Neutrophil (primary cell): ENCODE results near the gene MYO16.

Experiments
- H3K27ac ChIP-seq: fragments of 200-600 bp; sonication (generic); 2 replicates; pipeline ENCODE4 v1.5.1; 2016; ENCODE audit warnings: mild to moderate bottlenecking, moderate library complexity
- H3K27me3 ChIP-seq: fragments of 200-600 bp; sonication (generic); 2 replicates; pipeline ENCODE4 v1.6.0; 2016; ENCODE audit warnings: mild to moderate bottlenecking
- H3K36me3 ChIP-seq: fragments of 200-600 bp; sonication (generic); 2 replicates; pipeline ENCODE4 v1.5.1; 2017
- H3K4me1 ChIP-seq, 2 experiments: fragments of 200-600 bp in 1 of 2; sonication (generic) in 1 of 2; 1 replicate in 1 of 2; 2 replicates in 1 of 2; pipeline versions ENCODE4 v1.5.1 to v1.6.1; 2013 to 2016; ENCODE audit warnings: low read depth in 1 of 2, low read length in 1 of 2, mild to moderate bottlenecking in 1 of 2, moderate library complexity in 1 of 2; ENCODE audit not compliant: control insufficient read depth in 1 of 2, insufficient read depth in 1 of 2
- H3K4me3 ChIP-seq, 2 experiments: fragments of 200-600 bp in 1 of 2; sonication (generic) in 1 of 2; 1 replicate in 1 of 2; 2 replicates in 1 of 2; pipeline ENCODE4 v1.5.1; 2013 to 2016; ENCODE audit warnings: low read depth in 1 of 2, low read length in 1 of 2, mild to moderate bottlenecking in 1 of 2, moderate library complexity in 1 of 2
- H3K9me3 ChIP-seq: fragments of 200-600 bp; sonication (generic); 2 replicates; pipeline ENCODE4 v1.5.1; 2016
- CTCF ChIP-seq: fragments of 200-600 bp; sonication (generic); IDR thresholded peaks from 2 replicates; pipeline ENCODE4 v1.5.1; 2016; ENCODE audit warnings: antibody characterized with exemption

The MYO16 gene

GRCh38 chr13:108755083-108755482 lies 125.7 kb downstream of the MYO16 start:
- H3K36me3 ChIP-seq = no peaks in the 10 kb centered on the region
- H3K4me1 ChIP-seq = no peaks in the 10 kb centered on the region
- no peaks in the 10 kb centered on the region for H3K9me3 ChIP-seq
- no peak for TF ChIP-seq CTCF
- no peak overlapping the region for H3K27ac ChIP-seq
- H3K27me3 ChIP-seq = no peaks in the 10 kb centered on the region
- no peak overlapping the region for H3K4me3 ChIP-seq

GRCh38 chr13:108760129-108760528 lies 130.7 kb downstream of the MYO16 start:
- TF ChIP-seq CTCF = no peak
- Histone ChIP-seq H3K27ac (no peak overlapping the region), H3K9me3 (no peaks in the 10 kb centered on the region), H3K27me3 (no peaks in the 10 kb centered on the region), H3K4me3 (no peak overlapping the region), H3K36me3 (no peaks in the 10 kb centered on the region), H3K4me1 (no peaks in the 10 kb centered on the region)

GRCh38 chr13:108760541-108760940 lies 131.1 kb downstream of the MYO16 start:
- Histone ChIP-seq H3K36me3 (no peaks in the 10 kb centered on the region), H3K4me1 (no peaks in the 10 kb centered on the region), H3K9me3 (no peaks in the 10 kb centered on the region), H3K4me3 (no peak overlapping the region), H3K27ac (no peak overlapping the region), H3K27me3 (no peaks in the 10 kb centered on the region)
- TF ChIP-seq CTCF = no peak

- no peak overlapping the region for H3K27ac ChIP-seq
- H3K4me3 ChIP-seq = no peak overlapping the region
- H3K27me3 ChIP-seq = no peaks in the 10 kb centered on the region
- H3K9me3 ChIP-seq = no peaks in the 10 kb centered on the region
- no peaks in the 10 kb centered on the region for H3K4me1 ChIP-seq
- no peaks in the 10 kb centered on the region for H3K36me3 ChIP-seq
- no peak for TF ChIP-seq CTCF
Measured at GRCh38 chr13:108768035-108768434, 138.6 kb downstream of the MYO16 start.

GRCh38 chr13:108769213-108770070 lies 140.0 kb downstream of the MYO16 start:
- Histone ChIP-seq H3K9me3 (no peaks in the 10 kb centered on the region), H3K4me3 (no peak overlapping the region), H3K36me3 (no peaks in the 10 kb centered on the region), H3K27me3 (no peaks in the 10 kb centered on the region), H3K4me1 (no peaks in the 10 kb centered on the region), H3K27ac (no peak overlapping the region)
- no peak for TF ChIP-seq CTCF
